HepG2 (cell line): ENCODE data around the gene MYO18A. TPM values are rescaled to one million over a fixed set of nuclear protein-coding genes. Genes with fewer than 3 reads are reported as not detected.

Experiments used
- ATAC-seq: fragments of 200-7000 bp; cut with Tn5 transposase; 3 replicates; pipeline ENCODE4 v1.9.1; 2020; ENCODE audit warnings: mild to moderate bottlenecking, moderate library complexity
- BruUV-seq: library from RNA; stranded (reverse); fragments of 400-500 nt; replicated peaks from 2 replicates; lab custom pipeline; 2021; lab: Mats Ljungman, UMichigan
- CTCF ChIA-PET: fragments of 300-600 bp; formaldehyde crosslinking; extraction: SDS; loops from one replicate; lab custom pipeline; 2021; ENCODE audit warnings: low total read pairs, inconsistent platforms, low intra/inter-chr PET ratio; lab: Yijun Ruan, JAX
- POLR2A ChIA-PET: fragments of 350-600 bp; sonication (Branson Sonifier 250); formaldehyde crosslinking; loops from one replicate; lab custom pipeline; 2020; ENCODE audit warnings: antibody characterized with exemption, inconsistent platforms; lab: Yijun Ruan, JAX
- DNase-seq: peaks from one replicate; pipeline ENCODE4 v3.0.0-alpha.2; 2015; ENCODE audit warnings: low spot score
- FAIRE-seq: peaks from 3 replicates; lab custom pipeline; 2011; peaks lifted over from hg19 to GRCh38; lab: Jason Lieb, UNC
- H2AFZ ChIP-seq: one replicate; pipeline ENCODE4 v1.6.1; 2011; ENCODE audit warnings: low read length, inconsistent platforms
- H3K27ac ChIP-seq: fragments of 300-600 bp; 3 replicates; pipeline ENCODE4 v1.8.0; 2011; ENCODE audit warnings: mixed run types, mild to moderate bottlenecking, mixed read lengths, low read length, inconsistent platforms; ENCODE audit not compliant: insufficient read depth; ENCODE audit errors: extremely low read length
- H3K27me3 ChIP-seq, 2 experiments: fragments of 200-600 bp in 1 of 2; 2 replicates in 1 of 2; 3 replicates in 1 of 2; pipeline versions ENCODE4 v1.6.0 to v1.8.0; 2011; ENCODE audit warnings: low read length in 2 of 2, mild to moderate bottlenecking in 2 of 2, moderate library complexity in 2 of 2, inconsistent platforms in 1 of 2; ENCODE audit not compliant: insufficient read depth in 2 of 2, control insufficient read depth in 1 of 2
- H3K36me3 ChIP-seq, 2 experiments: fragments of 200-600 bp in 1 of 2; replicated peaks in 1 of 2; 2 replicates in 1 of 2; 3 replicates in 1 of 2; pipeline versions ENCODE4 v1.5.1 to v1.8.0; 2011; ENCODE audit warnings: low read length in 2 of 2, inconsistent platforms in 1 of 2; ENCODE audit not compliant: insufficient read depth in 2 of 2, control insufficient read depth in 1 of 2
- H3K4me1 ChIP-seq: 2 replicates; pipeline ENCODE4 v1.5.1; 2012; ENCODE audit warnings: low read length, inconsistent platforms; ENCODE audit not compliant: insufficient read depth
- H3K4me2 ChIP-seq: 2 replicates; pipeline ENCODE4 v1.6.0; 2011; ENCODE audit warnings: low read depth, low read length, inconsistent platforms
- H3K4me3 ChIP-seq, 3 experiments: fragments of 200-600 bp in 1 of 3; sonication (generic), shearing (Covaris generic) in 1 of 3; replicated peaks in 1 of 3; 2 replicates each; pipeline ENCODE4 v1.5.1; 2011 to 2016; ENCODE audit warnings: low read length in 3 of 3, inconsistent platforms in 2 of 3, low read depth in 2 of 3, mild to moderate bottlenecking in 2 of 3, control low read depth in 1 of 3, mixed read lengths in 1 of 3; ENCODE audit not compliant: insufficient read depth in 1 of 3
- H3K79me2 ChIP-seq: one replicate; pipeline ENCODE4 v1.6.1; 2011; ENCODE audit warnings: low read length, inconsistent platforms; ENCODE audit not compliant: insufficient read depth
- H3K9ac ChIP-seq: 2 replicates; pipeline ENCODE4 v1.6.0; 2011; ENCODE audit warnings: mild to moderate bottlenecking, low read depth, low read length, inconsistent platforms; ENCODE audit not compliant: insufficient read depth
- H3K9me3 ChIP-seq: 2 replicates; pipeline ENCODE4 v1.5.1; 2012; ENCODE audit warnings: mild to moderate bottlenecking, low read length
- H4K20me1 ChIP-seq: 2 replicates; pipeline ENCODE4 v1.6.0; 2011; ENCODE audit warnings: inconsistent platforms, mild to moderate bottlenecking, low read length, moderate library complexity; ENCODE audit not compliant: insufficient read depth
- BCLAF1 ChIP-seq: fragments of 450-650 bp; IDR thresholded peaks from 2 replicates; pipeline ENCODE4 v1.6.1; 2017; ENCODE audit warnings: mild to moderate bottlenecking
- EZH2 ChIP-seq: conservative IDR thresholded peaks from 2 replicates; pipeline ENCODE4 v1.6.1; 2012; ENCODE audit warnings: mild to moderate bottlenecking, low read depth, low read length, moderate library complexity
- IKZF1 ChIP-seq: fragments of 450-650 bp; IDR thresholded peaks from 2 replicates; pipeline ENCODE4 v1.7.1; 2016
- ZFP62 ChIP-seq: sonication (generic); formaldehyde crosslinking; IDR thresholded peaks from 2 replicates; pipeline ENCODE4 v1.4.0; 2020; ENCODE audit warnings: missing genetic modification reagents
- ZNF879 ChIP-seq: sonication (generic); formaldehyde crosslinking; IDR thresholded peaks from 2 replicates; pipeline ENCODE4 v1.8.1; 2023; ENCODE audit warnings: missing genetic modification reagents
- WGBS: methylation state at CpG from one replicate; pipeline ENCODE4 v1.1.6; 2017; ENCODE audit warnings: low lambda C conversion rate; 5-methylcytosine and 5-hydroxymethylcytosine counted together
- in situ Hi-C: cut with HindIII; loops from 2 replicates; pipeline ENCODE4 v1.10.0; 2017; ENCODE audit warnings: low pct_unique_long_range_greater_than_20kb; ENCODE audit not compliant: extremely low pct_ligation_motif_present
- intact Hi-C: fragments of 100-400 bp; cut with micrococcal nuclease; formaldehyde crosslinking; loops from one replicate; pipeline ENCODE4 v1.10.0; 2022; ENCODE audit not compliant: unreplicated experiment
- polyA plus RNA-seq, 8 experiments: library from polyadenylated mRNA; depleted of rRNA in 3 of 8; stranded (reverse) in 7 of 8; unstranded in 1 of 8; fragments of >200 nt; fragmentation: Illumina TruSeq in 4 of 8; extraction: Trizol in 4 of 8; gene quantifications; 2 replicates each; pipeline versions ENCODE4 v1.2.1 to v1.2.3, GENCODE V29; 2011 to 2016; ENCODE audit warnings: low read depth in 4 of 8, missing spikeins in 1 of 8, mixed read lengths in 1 of 8; ENCODE audit not compliant: insufficient read depth in 1 of 8
- total RNA-seq, 5 experiments: library from RNA; depleted of rRNA; stranded (reverse); fragments of >200 nt; fragmentation: Illumina TruSeq; extraction: Trizol; gene quantifications; 2 replicates each; pipeline ENCODE4 v1.2.3, GENCODE V29; 2016; ENCODE audit warnings: low read depth in 1 of 5

The MYO18A gene
- total and polyA plus RNA-seq, 2 of the 13 experiments (the other 11 are each of a cell fraction or from before 2014, with no cell fraction given): 16.8 to 24.8 TPM

GRCh38 chr17:29127840-29128239 lies 52.4 kb downstream of the MYO18A start:
- no peak for DNase-seq
- intact Hi-C loops: no loop called here

More at GRCh38 chr17:29127840-29128239, 52.4 kb downstream of the MYO18A start:
- H3K27me3 ChIP-seq: no peaks in the 10 kb centered on the region
- ATAC-seq (no peak), FAIRE-seq (no peak)
- H3K4me3 ChIP-seq: no peak overlapping the region
- peaks cover 36% of the 10 kb centered on the region; the same call in 1 of the 2 replicates for H4K20me1 ChIP-seq
- H3K79me2 ChIP-seq: peaks cover 2% of the 10 kb centered on the region
- H3K9me3 ChIP-seq: no peaks in the 10 kb centered on the region
- ChIA-PET CTCF (no interaction called here), POLR2A (interaction anchor here (0.6 kb wide), 1 partner anchor 482 kb away, joined by 3 read pairs; no protein-coding TSS in a partner anchor)
- no TSS peak for BruUV-seq
- H2AFZ ChIP-seq: no peak overlapping the region
- peaks cover 2% of the 10 kb centered on the region for H3K4me1 ChIP-seq
- H3K9ac ChIP-seq: no peak overlapping the region
- H3K27ac ChIP-seq: no peak overlapping the region
- H3K4me2 ChIP-seq: no peak overlapping the region
- WGBS: no CpG with 5 or more reads among the region's 10 CpGs
- peaks cover 12 to 34% of the 10 kb centered on the region in 2 experiments for H3K36me3 ChIP-seq
- TF ChIP-seq BCLAF1 (no peak), ZFP62 (CRISPR knock-in tag) (no peak), EZH2 (no peak), IKZF1 (no peak), ZNF879 (CRISPR knock-in tag) (no peak)
- in situ Hi-C loops: no loop called here
